ENCODE results near the gene RALA.

DNA sequence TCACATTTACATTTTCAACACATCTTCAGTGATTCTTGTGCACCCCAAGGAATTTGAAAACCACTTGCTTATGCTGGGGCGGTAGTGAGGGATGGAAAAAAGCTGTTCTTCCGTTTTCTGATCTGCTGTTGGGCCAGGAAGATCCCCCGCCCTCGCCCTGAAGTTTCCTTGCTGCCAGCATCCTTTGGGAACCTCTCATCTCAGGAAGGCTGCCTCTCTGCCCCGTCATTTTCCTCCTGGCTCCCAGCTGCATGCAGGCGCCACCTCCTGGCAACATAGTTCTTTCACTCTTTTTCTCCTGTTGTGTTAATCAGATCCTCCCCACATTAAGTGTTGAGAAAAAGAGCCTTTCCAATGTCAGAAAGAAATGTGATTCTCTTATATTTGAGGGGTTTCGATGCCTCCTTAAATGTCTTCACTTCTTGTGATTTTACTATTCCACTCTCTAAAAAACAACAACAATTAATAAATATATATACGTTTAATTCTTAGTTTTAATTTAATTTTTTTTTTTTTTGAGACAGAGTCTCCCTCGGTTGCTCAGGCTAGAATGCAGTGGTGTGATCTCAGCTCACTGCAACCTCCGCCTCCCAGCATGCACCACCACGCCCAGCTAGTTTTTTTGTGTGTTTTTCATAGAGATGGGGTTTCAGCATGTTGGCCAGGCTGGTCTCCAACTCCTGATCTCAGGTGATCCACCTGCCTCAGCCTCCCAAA, 122.9 kb downstream of the RALA start:
- TF ChIP-seq, protein P1, sequence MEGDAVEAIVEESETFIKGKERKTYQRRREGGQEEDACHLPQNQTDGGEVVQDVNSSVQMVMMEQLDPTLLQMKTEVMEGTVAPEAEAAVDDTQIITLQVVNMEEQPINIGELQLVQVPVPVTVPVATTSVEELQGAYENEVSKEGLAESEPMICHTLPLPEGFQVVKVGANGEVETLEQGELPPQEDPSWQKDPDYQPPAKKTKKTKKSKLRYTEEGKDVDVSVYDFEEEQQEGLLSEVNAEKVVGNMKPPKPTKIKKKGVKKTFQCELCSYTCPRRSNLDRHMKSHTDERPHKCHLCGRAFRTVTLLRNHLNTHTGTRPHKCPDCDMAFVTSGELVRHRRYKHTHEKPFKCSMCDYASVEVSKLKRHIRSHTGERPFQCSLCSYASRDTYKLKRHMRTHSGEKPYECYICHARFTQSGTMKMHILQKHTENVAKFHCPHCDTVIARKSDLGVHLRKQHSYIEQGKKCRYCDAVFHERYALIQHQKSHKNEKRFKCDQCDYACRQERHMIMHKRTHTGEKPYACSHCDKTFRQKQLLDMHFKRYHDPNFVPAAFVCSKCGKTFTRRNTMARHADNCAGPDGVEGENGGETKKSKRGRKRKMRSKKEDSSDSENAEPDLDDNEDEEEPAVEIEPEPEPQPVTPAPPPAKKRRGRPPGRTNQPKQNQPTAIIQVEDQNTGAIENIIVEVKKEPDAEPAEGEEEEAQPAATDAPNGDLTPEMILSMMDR (IDR thresholded peaks at IDR 0.05; ENCODE audit: low read length): peak; percentile 97
- TF ChIP-seq EZH2 (IDR thresholded peaks at IDR 0.05; ENCODE audit: borderline replicate concordance, low read length): no peak
